ENCODE results near the gene SIRPA.

SIRPA gene

DNA sequence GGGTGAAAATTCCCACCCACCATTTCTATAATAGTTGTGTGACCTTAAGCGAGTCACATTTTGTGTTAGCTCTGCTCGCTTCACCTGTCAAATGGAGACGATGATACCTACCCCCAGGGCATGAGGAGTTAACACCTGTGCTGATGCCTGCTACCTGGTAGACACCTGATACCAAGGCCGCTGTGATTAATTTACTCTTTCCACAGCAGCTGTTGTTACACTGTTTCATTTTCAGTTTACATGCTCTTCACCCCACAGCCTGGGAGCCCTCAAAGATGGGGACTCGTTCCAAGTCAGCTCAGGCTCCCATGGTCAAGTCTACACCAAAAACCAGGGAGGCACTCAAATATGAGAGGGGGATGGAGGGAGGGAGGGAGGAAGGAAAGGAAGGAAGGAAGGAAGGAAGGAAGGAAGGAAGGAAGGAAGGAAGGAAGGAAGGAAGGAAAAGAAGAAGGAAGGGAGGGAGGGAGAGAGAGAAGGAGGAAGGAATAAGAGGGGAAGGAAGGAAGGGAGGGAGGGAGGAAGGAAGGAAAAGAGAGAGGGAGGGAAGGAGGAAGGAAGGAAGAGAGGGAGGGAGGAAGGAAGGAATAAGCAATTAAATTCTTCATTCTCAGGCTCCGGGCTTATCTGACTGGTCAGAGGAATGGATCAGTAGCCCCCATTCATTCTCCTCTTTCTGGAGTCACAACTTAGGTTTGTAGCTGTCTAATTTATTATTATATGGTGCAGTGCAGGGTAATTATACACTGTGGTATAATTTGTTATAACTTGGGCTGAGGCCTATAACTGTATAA, 57.7 kb downstream of the SIRPA start:
- DNase-seq, result no peak

DNA sequence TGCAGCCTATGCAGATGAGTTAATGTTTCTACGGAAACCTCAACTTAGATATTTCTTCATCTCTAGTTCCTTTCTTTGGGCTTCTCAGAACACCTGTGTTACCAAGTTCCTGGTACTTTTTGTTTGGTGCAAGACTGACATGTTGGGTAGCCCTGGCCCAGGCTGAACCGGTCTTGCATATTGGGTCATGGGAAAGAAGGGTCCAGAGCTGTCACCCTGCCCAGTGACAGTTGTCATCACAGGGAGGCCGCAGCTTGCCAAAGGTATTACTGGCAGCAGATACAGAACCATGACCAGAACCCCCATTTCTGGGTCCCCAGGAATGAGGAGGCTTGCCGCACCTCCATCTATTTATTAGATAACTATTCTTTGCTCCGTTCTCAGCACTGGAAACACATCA, 58.4 kb downstream of the SIRPA start:
- DNase-seq, result no peak

DNA sequence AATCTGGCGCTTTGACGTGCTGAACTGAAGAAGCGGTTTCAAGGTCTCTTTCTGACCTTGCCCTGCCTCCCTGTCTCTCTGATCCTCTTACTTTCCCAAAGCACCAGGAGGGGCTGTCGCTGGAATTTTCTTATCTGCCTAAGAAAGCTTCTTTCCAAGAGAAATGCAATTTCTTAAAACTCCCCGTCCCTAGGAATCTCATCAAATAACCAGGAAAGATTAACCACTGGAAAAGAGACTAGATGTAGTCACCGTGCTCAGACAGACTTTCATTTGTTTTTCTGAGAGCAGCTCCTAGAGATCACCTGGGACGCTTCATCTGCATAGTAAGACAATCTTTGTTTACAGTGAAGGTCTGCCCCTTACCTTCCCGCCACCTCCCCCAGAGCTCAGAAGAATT, 60.0 kb downstream of the SIRPA start:
- DNase-seq, result no peak

DNA sequence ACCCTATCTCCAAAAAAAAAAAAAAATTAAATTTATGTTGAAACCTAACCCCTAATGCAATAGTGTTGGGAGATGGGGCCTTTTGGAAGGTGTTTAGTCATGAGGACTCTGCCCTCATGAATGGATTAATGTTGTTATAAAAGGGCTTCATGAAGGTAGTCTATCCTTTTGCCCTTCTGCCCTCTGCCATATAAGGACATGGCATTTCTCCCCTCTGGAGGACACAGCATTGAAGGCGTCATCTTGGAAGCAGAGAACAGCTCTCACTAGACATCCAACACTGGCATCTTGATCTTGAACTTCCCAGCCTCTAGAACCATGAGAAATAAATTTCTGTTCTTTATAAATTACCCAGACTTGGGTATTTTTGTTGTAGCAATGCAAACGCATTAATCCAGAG, 63.2 kb downstream of the SIRPA start:
- DNase-seq, result no peak

DNA sequence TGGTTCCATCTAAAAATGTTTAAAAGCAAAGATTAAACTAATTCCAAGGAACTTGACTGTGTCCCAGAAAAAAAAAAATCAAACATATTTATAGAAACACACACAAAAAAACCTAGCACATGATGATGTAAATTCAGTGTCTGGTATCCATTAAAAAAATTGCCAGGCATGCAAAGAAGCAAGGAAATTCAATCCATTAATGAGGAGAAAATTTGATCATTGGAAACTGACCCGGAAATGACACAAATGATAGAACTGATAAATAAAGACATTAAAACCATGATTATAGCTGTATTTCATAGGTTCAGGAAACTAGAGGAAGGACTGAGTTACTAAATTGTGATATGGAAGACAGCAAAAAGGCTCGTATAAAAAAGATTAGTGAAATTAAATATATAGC, 63.9 kb downstream of the SIRPA start:
- no peak for DNase-seq

DNA sequence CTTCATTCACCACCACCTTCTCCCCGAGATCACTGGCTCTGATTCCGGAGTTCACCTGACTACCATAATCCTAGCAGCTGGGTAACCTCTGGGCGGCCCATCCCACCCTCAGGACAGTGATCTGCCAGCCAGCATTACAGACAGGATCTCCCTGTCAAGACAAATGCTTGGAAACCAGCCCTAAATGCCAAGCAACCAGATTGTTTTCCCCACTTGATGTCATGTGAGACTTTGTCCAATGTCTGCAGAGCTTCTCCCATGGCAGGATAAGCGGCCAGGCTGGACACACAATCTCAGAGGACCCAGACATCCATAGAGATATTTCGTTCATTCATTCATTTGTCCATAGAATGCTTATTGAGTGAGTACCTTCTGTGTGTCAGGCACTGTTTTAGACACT, 66.2 kb downstream of the SIRPA start:
- no peak for DNase-seq

DNA sequence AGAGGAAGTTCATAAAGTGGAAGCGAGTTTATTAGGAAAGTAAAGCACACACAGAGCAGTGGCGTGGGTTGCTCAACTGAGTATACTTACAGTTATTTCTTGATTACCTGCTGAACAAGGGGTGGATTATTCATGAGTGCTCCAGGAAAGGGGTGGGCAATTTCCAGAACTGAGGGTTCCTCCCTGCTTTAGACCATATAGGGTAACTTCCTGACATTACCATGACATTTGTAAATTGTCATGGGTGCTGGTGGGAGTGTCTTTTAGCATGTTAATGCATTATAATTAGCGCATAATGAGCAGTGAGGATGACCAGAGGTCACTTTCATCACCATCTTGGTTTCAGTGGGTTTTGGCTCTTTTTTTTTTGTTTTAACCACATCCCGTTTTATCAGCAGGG, 68.9 kb downstream of the SIRPA start:
- no peak for DNase-seq

DNA sequence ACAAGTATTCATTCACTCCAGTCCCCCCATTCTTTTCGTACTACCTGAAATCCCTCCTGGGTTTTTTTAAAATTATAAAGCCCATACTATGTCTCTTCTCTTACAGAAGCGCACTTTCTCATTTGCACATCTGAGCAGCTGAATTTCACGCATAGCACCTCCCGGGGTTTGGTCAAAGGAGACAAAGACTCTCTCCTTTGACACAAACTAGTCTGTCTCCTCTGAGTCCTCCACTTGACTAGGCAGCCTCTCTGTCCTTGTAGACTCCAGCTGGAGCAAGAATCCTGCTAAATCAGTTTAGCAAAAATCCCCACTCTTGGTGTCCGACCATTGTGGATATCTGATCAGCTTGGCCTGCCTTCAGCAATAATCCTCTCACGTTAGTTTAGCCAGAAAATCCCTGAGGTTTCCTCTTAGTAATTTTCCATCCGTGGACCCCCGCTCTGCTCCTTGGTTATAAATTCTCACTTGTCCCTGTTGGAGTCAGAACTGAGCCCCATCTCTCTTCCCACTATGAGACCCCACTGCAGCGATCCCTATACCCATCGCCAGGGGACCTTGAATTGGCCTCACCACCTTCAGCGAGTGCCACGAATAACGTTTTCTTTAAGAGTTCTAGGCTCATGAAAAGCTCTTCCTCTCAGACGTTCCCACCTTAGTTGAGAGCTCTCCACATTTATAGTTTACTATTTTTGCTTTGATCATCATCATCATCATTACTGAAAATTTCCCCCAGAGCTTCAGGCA, 69.6 kb downstream of the SIRPA start:
- no peak for DNase-seq

DNA sequence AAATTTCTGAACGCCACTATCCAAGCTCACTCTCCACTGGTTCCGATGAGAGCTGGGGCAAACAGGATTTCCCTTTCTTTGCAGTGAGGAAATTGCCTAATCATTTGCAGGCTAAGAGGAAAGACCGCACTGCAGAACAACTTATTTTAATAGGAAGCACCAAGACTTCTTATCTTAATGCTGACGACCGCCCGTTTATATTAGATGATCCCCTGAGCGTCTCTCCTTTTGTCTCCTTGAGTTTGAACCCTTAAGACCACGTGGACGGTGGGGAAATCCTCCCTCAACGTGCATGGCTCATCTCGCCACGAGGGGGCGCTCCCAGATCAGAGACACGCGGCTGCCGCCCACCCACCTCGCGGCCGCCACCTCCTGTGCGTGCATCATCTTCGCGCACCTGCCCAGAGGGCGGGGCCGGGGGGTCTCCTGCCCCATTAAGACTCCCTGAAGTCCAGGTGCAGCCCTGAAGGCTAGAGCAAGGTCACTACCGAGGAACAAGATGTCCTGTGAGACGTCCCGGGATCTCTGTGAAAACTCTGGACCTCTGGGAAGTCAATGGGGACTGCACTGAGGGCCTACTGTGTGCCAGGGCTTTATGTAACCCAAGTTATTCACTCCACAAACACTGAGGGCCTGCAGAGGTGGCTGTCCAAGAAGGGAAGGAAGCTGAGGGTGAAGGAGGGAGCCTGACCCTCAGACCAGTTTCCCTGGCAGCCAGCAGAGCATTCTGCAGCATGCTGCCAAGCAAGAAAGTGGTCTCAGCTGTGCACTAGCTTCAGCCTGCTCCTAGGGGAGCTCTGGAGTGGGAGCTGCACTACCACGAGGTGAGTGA, 70.5 kb downstream of the SIRPA start:
- DNase-seq, result peak; percentile 63

DNA sequence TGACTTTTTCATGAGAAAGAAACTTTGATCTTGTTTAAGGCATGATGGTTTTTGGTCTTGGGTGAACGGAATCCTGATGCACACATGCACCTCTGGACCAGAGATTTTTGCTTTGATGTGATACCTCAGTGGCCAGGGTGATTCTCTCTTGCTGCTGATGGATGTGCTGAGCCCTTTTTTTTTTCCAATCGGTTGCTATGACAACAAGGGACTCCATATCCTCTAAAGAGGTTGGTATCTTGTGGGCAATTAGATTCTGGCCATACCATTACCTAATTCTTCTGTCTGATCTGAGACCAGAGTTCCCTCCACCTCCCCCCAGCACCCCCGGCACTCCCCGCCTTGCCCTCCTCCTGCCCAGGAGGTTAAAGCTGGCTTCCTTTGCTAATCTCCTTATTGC, 73.8 kb downstream of the SIRPA start:
- DNase-seq, result no peak

DNA sequence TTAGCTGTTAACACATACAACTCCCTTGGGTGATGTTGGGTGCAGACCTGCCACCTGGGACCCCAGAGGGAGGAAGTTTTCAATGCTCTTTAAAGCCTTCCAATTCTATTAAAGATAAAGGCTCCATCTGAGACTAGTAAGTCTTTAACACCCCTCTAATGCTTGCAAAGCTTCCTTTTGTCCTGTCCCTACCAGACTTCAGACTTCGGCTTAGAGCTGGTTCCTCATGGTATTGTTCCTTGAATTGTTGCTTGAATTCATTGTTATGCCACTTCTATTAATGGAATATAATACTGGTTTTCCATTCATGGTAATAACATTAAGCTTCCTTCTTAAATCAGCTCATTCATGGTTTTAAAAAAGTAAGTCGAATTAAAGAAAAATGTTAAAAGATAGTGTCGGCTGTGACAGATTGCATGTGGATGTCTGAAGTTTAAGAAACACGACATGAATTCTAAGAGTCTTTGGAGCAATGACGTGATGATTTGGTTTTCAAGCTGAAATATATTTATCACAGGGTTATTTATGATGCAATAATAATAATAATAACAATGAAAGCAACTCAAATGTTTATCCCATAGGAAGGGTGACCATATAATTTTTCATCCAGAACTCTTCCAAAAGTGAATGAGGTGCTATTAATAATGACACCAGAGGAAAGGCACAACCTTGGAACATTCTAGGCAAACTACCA, 76.8 kb downstream of the SIRPA start:
- DNase-seq, result no peak

DNA sequence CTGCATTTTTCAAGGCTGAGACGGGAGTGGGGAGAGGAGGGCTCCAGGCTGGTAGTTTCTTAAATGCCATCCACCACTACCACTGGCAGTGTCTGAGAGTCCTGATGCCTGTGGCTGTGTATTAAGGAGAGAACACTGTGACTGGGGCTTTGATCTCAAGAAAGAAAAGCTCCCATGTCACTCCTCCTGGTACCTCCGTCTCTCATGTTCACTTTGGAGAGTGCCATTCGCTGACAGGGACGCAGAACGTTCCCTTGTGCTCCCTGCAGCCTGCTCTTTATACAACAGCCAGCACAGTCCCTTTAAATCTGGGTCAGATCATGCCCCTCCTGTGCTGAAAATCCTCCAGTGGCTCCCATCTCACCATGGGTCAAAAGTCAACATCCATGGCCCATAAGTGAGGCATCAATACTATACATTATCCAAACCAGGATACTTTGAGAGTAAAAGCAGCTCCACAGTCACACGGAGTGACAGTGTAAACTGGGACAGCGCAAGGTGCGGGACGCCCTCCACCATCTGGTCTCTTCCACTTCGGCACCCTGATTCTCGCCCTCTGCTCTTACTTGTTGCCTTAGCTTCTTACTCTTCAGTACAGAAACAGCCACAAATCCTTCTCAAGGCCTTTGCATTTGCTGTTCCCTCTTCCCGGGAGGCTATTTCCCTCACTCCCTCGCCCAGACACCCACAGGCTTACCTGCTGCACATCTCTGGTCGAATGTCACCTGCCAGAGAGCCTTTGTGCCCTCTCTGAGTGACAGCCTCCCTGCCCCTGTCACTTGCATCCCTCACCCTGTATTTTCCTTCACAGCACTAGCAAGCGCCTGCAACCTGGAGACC, 78.6 kb downstream of the SIRPA start:
- DNase-seq, result no peak

DNA sequence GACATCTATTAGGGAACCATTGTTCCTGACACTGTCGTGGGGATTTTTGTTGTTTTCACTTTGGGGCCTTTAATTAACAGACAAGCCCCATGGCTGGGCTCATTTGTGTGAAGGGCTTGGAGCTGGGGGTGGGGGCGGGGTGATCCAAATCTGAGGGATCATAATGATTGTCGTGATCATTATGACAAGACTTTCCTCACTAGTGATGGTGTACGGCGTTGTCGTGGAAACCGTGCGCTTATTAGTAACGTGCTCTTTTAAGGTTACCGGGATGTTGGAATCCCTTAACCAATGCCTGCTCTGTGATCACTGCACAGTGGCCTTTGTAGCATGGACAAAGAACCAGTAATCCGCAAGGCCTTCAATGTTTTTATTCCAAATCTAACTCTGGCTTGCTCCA, 80.1 kb downstream of the SIRPA start:
- no peak for DNase-seq

DNA sequence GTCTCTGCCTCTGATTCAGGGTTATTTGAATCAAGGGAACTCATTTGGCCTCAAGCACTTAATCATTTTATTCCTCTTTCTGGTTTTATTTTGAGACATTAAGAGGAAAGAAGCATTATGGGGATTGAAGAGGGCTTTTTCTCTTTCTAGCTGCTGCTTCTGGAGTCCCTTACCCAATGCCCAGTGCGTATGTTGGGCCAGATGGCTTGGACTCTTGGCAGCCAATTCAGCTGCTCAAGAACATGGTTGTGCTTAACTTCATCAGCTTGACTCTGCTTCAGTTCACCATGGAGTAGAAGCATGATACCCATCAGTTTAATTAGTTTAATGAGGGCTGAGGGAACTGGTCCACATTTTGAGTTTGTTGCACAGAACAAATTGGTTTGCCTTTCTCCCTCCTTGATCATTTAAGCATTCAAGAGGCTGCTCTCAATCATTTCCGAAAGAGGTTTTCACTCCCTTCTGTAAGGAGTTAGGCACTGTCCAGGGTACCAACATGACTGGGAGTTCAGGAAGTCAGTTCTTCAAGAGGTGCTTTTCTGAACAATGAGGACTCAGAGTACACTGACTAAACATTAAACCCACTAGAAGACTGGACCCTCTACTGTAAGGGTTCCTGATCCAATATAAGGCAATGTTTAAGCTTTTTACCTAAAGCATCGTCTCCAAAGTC, 84.0 kb downstream of the SIRPA start:
- DNase-seq, result no peak

DNA sequence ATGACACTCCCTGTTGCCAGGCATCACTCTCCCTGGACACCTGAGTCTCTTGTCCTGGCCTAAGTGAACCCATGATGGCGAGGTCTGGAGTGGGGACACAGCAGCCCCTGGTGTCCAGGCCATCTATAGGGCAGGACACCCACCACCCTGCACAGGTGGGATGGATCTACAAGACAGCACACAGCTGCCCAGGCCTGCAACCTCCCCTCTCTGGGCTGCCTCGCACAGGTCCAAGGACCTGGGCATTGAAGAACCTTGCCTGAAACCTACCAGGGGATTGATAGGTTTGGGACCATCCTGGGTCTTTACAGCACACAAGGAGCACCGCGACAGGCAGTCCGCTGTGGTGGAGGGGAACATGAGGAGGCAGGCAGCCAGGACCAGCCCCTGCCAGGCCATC, 87.5 kb downstream of the SIRPA start:
- no peak for DNase-seq

DNA sequence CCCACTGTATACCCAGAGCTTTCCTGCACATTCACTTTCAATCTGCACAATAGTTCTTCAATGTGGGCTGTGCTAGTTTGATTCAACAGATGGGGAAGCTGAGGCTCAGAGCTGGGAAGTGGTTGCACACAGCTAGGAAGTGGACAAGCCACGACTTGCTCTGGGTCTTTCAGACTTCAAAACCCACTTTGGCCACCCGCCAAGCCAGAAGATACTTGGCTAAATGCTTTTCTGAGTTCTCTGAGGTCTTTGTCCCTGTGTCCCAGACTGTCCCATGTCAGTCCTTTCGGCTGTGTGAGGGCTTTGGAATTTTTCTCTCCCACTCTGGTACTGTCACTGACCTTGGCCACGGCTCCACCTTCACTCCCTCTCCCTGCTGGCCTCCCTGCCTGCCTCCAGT, 88.1 kb downstream of the SIRPA start:
- DNase-seq, result no peak

DNA sequence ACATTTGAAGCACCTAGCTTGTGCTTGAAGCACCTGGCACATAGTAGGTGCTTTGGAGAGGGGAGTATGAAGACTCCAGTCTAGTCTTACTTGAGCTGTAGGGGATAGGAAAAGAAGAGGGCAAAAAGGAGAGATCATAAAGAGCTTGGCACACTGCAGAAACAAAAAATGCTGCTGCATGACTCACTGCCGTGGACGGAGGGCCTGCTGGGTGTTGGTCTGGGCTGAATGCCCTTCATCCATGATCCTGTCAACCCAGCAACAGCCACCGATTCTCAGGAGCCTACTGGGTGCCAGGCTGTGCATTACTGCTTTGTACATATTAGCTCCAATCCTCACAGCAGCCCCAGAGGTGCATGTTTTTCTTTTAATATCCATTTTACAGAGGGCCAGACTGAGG, 92.6 kb downstream of the SIRPA start:
- DNase-seq, result no peak
